Brain microvascular endothelial cell (primary cell): ENCODE measurements around the gene GNAS-AS1.

Experiments
- DNase-seq: peaks from one replicate; pipeline ENCODE4 v3.0.0-alpha.2; 2020
- H3K27ac ChIP-seq: fragments of 250-450 bp; sonication (Bioruptor Pico); 2 replicates; pipeline ENCODE4 v1.5.1; 2020; ENCODE audit warnings: mild to moderate bottlenecking, moderate library complexity
- H3K27me3 ChIP-seq: fragments of 250-450 bp; sonication (Bioruptor Pico); replicated peaks from 2 replicates; pipeline ENCODE4 v1.5.1; 2020; ENCODE audit warnings: mild to moderate bottlenecking
- H3K36me3 ChIP-seq: fragments of 250-450 bp; sonication (Bioruptor Pico); replicated peaks from 2 replicates; pipeline ENCODE4 v1.5.1; 2020; ENCODE audit warnings: mild to moderate bottlenecking
- H3K4me3 ChIP-seq: 2 replicates; pipeline ENCODE4 v1.5.1; 2011; ENCODE audit warnings: low read depth, mild to moderate bottlenecking, control low read depth, low read length, moderate library complexity
- in situ Hi-C: cut with HindIII; loops from 2 replicates; pipeline ENCODE4 v1.10.0; 2017; ENCODE audit warnings: low sequenced_read_pairs, low pct_ligation_motif_present
- TF ChIP-seq, protein P1 (sequence below): IDR thresholded peaks from 2 replicates; pipeline ENCODE4 v1.5.1; 2011; ENCODE audit warnings: low read depth, mild to moderate bottlenecking, moderate library complexity, low read length, control low read depth, inconsistent platforms; ENCODE audit errors: missing control alignments

The GNAS-AS1 gene

DNA sequence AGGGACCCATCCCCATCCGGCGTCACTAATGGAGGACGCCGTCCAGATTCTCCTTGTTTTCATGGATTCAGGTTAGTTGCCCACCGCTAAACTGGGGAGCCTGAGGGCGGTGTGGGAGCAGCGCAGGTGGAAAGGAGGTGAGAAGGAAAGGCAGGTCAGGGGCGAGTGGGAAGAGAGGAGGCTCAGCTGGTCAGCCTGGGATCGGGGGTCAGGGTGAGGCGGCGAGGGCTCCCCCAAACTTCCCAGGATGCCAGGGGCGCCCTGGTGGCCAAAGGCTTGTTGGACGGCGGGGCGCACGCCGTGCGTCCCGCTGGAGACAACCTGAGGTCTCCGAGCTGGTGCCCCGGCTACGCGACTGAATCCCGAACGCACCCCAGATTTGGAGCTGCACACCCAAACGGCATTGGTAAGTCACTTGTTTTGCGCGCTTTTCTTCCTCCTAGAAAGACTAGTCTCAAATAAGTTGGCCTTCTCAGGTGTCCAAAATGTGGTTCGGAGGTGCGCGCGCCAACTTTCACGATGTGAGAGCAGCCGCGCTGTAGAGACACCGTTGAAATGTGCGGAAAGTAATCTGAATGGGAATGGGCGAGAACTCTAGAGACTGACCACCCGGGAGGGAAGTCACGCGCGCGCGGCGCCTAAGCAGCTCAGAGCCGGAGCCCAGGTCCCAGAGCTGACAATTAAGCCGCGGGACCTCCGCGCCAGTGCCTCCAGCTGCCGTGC is 9.7 kb downstream of the GNAS-AS1 start:
- H3K27ac ChIP-seq, result no peak overlapping the region
- no peak for DNase-seq
- TF ChIP-seq, protein P1, sequence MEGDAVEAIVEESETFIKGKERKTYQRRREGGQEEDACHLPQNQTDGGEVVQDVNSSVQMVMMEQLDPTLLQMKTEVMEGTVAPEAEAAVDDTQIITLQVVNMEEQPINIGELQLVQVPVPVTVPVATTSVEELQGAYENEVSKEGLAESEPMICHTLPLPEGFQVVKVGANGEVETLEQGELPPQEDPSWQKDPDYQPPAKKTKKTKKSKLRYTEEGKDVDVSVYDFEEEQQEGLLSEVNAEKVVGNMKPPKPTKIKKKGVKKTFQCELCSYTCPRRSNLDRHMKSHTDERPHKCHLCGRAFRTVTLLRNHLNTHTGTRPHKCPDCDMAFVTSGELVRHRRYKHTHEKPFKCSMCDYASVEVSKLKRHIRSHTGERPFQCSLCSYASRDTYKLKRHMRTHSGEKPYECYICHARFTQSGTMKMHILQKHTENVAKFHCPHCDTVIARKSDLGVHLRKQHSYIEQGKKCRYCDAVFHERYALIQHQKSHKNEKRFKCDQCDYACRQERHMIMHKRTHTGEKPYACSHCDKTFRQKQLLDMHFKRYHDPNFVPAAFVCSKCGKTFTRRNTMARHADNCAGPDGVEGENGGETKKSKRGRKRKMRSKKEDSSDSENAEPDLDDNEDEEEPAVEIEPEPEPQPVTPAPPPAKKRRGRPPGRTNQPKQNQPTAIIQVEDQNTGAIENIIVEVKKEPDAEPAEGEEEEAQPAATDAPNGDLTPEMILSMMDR, result no peak
- H3K36me3 ChIP-seq, result no peaks in the 10 kb centered on the region
- no peak overlapping the region for H3K4me3 ChIP-seq
- peaks cover 31% of the 10 kb centered on the region for H3K27me3 ChIP-seq
- in situ Hi-C loops, result loop anchor here (25.0 kb wide), 1 partner anchor 179 kb away; the partner anchor contains the start of gene STX16

DNA sequence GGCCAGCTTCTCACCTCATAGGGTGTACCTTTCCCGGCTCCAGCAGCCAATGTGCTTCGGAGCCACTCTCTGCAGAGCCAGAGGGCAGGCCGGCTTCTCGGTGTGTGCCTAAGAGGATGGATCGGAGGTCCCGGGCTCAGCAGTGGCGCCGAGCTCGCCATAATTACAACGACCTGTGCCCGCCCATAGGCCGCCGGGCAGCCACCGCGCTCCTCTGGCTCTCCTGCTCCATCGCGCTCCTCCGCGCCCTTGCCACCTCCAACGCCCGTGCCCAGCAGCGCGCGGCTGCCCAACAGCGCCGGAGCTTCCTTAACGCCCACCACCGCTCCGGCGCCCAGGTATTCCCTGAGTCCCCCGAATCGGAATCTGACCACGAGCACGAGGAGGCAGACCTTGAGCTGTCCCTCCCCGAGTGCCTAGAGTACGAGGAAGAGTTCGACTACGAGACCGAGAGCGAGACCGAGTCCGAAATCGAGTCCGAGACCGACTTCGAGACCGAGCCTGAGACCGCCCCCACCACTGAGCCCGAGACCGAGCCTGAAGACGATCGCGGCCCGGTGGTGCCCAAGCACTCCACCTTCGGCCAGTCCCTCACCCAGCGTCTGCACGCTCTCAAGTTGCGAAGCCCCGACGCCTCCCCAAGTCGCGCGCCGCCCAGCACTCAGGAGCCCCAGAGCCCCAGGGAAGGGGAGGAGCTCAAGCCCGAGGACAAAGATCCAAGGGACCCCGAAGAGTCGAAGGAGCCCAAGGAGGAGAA is 10.5 kb downstream of the GNAS-AS1 start:
- no peak for DNase-seq
- in situ Hi-C loops, result loop anchor here (25.0 kb wide), 1 partner anchor 178 kb away; the partner anchor contains the start of gene STX16
- TF ChIP-seq, protein P1, result no peak
- Histone ChIP-seq H3K36me3 (no peaks in the 10 kb centered on the region), H3K27ac (no peak overlapping the region), H3K4me3 (no peak overlapping the region), H3K27me3 (peaks cover 31% of the 10 kb centered on the region)

DNA sequence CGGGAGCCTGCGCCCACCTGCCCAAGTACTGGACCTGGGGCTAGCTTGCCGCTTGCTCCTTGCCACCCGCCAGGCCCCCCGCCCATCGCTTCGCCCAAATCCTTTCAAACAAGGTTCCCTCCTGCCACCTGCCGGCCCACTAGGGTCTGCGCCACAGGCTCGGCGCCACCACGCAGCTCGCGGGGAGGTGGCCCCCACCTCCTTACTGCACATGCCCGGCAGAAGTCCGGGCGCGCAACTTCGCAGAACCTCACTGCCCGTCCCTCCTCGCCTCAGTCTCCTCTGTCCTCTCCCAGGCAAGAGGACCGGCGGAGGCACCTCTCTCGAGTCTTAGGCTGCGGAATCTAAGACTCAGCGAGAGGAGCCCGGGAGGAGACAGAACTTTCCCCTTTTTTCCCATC is 11.2 kb downstream of the GNAS-AS1 start:
- Histone ChIP-seq H3K36me3 (no peaks in the 10 kb centered on the region), H3K4me3 (no peak overlapping the region), H3K27me3 (peaks cover 31% of the 10 kb centered on the region), H3K27ac (no peak overlapping the region)
- in situ Hi-C loops, result loop anchor here (25.0 kb wide), 1 partner anchor 177 kb away; the partner anchor contains the start of gene STX16
- TF ChIP-seq, protein P1, result peak; percentile 64
- DNase-seq, result no peak

DNA sequence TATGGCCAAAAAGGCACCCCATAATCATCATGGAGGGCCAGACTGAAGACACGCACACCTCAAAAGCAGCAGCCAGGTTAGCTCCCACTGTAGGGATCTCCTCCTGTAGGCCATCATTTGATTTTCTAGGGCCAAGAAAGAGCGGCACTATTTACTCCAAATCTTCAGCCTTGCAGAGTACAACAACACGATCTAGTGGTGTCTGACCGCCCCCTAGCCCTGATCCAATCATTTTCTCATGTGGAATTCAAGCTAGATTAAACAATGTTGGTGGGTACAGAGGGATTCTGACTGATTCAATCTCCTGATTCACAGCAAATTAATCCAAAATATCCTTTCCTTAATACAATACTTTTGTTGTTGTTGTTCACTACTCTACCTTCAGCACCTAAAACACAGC is 12.5 kb downstream of the GNAS-AS1 start:
- Histone ChIP-seq H3K27ac (no peak overlapping the region), H3K36me3 (no peaks in the 10 kb centered on the region), H3K4me3 (no peak overlapping the region), H3K27me3 (peaks cover 31% of the 10 kb centered on the region)
- TF ChIP-seq, protein P1, result peak; percentile 12
- no peak for DNase-seq
- in situ Hi-C loops, result loop anchor here (25.0 kb wide), 1 partner anchor 176 kb away; the partner anchor contains the start of gene STX16

DNA sequence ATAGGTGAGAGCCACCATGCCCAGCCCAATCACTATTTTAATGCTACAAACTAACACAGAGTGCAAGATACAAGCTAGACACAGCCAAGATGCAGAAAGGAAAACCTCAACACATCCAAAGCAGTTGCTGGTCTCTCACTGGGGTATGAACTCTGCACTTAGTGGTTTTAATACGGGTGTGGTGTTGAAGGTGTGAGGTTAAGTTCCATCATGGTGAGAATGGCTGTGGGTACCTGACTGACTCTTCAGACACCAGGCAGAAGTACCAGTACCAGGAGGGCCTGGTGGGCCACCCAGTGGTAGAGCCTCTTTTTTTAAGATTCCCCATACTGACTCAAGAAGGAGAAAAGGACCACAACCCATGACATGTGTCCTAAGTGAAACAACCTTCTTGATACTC is 13.0 kb downstream of the GNAS-AS1 start:
- Histone ChIP-seq H3K27ac (no peak overlapping the region), H3K36me3 (no peaks in the 10 kb centered on the region), H3K27me3 (peaks cover 29% of the 10 kb centered on the region), H3K4me3 (no peak overlapping the region)
- TF ChIP-seq, protein P1, result no peak
- in situ Hi-C loops, result loop anchor here (25.0 kb wide), 1 partner anchor 175 kb away; the partner anchor contains the start of gene STX16
- DNase-seq, result no peak
